SU-DHL-6 (cell line): Measurements from ENCODE around the gene GATA3.

ENCODE experiments used
- EZH2phosphoT487 ChIP-seq: fragments of 200-600 bp; sonication (generic), shearing (Covaris generic); conservative IDR thresholded peaks from 2 replicates; pipeline ENCODE4 v1.6.1; 2018; ENCODE audit warnings: mild to moderate bottlenecking, antibody characterized with exemption, low read length, moderate library complexity, mixed read lengths
- TF ChIP-seq, protein P1 (sequence below): fragments of 200-600 bp; sonication (generic); IDR thresholded peaks from one replicate; pipeline ENCODE4 v1.5.1; 2017; ENCODE audit warnings: antibody characterized with exemption, mild to moderate bottlenecking, low read length, moderate library complexity; ENCODE audit not compliant: insufficient read depth, poor library complexity, severe bottlenecking

DNA sequence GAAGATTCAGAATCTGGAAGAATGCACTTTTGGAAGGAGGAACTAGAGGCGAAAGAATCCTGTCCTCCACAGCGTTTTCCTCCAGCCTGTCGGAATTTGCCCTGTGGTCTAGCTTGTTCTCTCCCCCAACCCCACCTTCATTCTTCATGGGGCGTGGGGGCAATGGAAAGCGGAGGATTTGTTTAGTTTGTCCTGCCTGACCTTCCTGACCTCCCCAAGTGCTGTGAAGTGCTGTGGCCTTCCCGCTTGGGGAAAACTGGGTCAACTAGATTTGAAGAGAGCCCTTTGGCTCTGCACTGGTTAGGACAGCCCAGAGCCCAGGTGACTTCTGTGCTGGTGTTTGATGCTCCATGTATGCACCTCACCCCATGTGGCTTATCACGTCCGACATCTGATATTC lies 49.1 kb downstream of the GATA3 start:
- TF ChIP-seq, protein P1, sequence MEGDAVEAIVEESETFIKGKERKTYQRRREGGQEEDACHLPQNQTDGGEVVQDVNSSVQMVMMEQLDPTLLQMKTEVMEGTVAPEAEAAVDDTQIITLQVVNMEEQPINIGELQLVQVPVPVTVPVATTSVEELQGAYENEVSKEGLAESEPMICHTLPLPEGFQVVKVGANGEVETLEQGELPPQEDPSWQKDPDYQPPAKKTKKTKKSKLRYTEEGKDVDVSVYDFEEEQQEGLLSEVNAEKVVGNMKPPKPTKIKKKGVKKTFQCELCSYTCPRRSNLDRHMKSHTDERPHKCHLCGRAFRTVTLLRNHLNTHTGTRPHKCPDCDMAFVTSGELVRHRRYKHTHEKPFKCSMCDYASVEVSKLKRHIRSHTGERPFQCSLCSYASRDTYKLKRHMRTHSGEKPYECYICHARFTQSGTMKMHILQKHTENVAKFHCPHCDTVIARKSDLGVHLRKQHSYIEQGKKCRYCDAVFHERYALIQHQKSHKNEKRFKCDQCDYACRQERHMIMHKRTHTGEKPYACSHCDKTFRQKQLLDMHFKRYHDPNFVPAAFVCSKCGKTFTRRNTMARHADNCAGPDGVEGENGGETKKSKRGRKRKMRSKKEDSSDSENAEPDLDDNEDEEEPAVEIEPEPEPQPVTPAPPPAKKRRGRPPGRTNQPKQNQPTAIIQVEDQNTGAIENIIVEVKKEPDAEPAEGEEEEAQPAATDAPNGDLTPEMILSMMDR, result no peak
- TF ChIP-seq EZH2phosphoT487, result no peak
